Prostate gland (tissue), 2 donors: ENCODE measurements around the gene GFRA1.

ENCODE experiments used
- POLR2A ChIP-seq: fragments of 450-650 bp; IDR thresholded peaks from one replicate; pipeline ENCODE4 v1.6.1; 2016; ENCODE audit warnings: antibody characterized with exemption, mild to moderate bottlenecking
- POLR2AphosphoS5 ChIP-seq: sonication (generic); formaldehyde crosslinking; IDR thresholded peaks from one replicate; pipeline ENCODE4 v1.6.1; 2017; ENCODE audit warnings: antibody characterized with exemption
- TF ChIP-seq, protein P1 (sequence below), 4 experiments: fragments of 200-600 bp in 2 of 4; fragments of 450-650 bp in 2 of 4; sonication (generic) in 2 of 4; IDR thresholded peaks; 1 replicate in 3 of 4; 2 replicates in 1 of 4; pipeline ENCODE4 v1.5.1; 2016 to 2019; ENCODE audit warnings: antibody characterized with exemption in 4 of 4, mild to moderate bottlenecking in 2 of 4, moderate library complexity in 2 of 4

DNA sequence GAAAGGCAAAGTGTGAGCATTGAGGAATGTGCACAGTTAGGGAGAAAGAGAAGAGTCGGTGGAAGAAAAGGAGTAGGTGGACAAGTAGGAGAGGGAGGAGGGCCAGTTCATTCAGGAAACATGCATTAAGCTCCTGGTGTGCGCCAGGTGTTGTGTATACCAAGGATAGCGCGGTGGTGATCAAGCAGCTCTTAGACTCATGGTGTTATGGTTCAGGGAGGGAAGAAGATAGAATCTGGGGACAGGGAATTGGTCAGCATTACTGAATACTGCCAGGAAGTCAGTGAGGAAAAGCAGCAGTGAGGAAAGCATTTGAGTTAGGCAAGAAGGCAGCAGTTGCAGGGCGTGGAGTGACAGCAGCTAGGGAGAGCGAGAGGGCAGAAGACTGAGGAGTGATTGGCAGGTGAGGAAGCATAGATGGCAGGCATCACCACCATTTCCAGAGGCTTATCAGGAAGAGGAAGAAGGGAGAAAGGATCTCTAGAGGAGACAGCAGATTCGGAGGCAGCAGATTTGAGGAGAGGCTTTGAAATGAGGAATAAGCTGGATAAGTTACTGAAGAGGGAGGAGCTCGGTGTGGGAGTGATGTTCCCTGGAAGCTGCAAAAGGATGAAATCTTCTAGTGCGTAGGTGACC, 265.6 kb downstream of the GFRA1 start:
- TF ChIP-seq, protein P1, sequence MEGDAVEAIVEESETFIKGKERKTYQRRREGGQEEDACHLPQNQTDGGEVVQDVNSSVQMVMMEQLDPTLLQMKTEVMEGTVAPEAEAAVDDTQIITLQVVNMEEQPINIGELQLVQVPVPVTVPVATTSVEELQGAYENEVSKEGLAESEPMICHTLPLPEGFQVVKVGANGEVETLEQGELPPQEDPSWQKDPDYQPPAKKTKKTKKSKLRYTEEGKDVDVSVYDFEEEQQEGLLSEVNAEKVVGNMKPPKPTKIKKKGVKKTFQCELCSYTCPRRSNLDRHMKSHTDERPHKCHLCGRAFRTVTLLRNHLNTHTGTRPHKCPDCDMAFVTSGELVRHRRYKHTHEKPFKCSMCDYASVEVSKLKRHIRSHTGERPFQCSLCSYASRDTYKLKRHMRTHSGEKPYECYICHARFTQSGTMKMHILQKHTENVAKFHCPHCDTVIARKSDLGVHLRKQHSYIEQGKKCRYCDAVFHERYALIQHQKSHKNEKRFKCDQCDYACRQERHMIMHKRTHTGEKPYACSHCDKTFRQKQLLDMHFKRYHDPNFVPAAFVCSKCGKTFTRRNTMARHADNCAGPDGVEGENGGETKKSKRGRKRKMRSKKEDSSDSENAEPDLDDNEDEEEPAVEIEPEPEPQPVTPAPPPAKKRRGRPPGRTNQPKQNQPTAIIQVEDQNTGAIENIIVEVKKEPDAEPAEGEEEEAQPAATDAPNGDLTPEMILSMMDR (IDR thresholded peaks at IDR 0.05) = no peak
- TF ChIP-seq POLR2AphosphoS5 (no peak), POLR2A (no peak)
